Activated CD8-positive, alpha-beta T cell treated with anti-CD3 and anti-CD28 coated beads for 36 hours (primary cell): ENCODE data around the gene EMC1. TPM values are rescaled to one million over a fixed set of nuclear protein-coding genes. Genes with fewer than 3 reads are reported as not detected.

ENCODE experiments used
- ATAC-seq: fragments of 200-7000 bp; cut with Tn5 transposase; one replicate; pipeline ENCODE4 v1.10.0; 2021; ENCODE audit warnings: mild to moderate bottlenecking, moderate library complexity
- CTCF ChIA-PET: fragments of 350-600 bp; sonication (Branson Sonifier 250); formaldehyde crosslinking; loops from one replicate; lab custom pipeline; 2021; ENCODE audit warnings: antibody characterized with exemption; lab: Charles Lee
- POLR2A ChIA-PET: fragments of 350-600 bp; sonication (Branson Sonifier 250); formaldehyde crosslinking; loops from one replicate; lab custom pipeline; 2021; ENCODE audit warnings: antibody characterized with exemption; lab: Charles Lee
- DNase-seq: peaks from one replicate; pipeline ENCODE4 v3.0.0-alpha.2; 2020
- H3K27ac Mint-ChIP-seq: one replicate; pipeline ENCODE4 v1.8.0; 2021; ENCODE audit warnings: mild to moderate bottlenecking, mixed read lengths
- H3K27me3 Mint-ChIP-seq: one replicate; pipeline ENCODE4 v1.8.0; 2021; ENCODE audit warnings: mixed read lengths
- H3K36me3 Mint-ChIP-seq: one replicate; pipeline ENCODE4 v1.8.0; 2021; ENCODE audit warnings: low read depth, mixed read lengths
- H3K4me1 Mint-ChIP-seq: one replicate; pipeline ENCODE4 v1.8.0; 2021; ENCODE audit warnings: low read depth, mixed read lengths
- H3K4me3 Mint-ChIP-seq: one replicate; pipeline ENCODE4 v1.8.0; 2021; ENCODE audit warnings: mild to moderate bottlenecking, moderate library complexity, mixed read lengths
- H3K9me3 Mint-ChIP-seq: one replicate; pipeline ENCODE4 v1.8.0; 2021; ENCODE audit warnings: mixed read lengths
- intact Hi-C: fragments of 100-400 bp; cut with micrococcal nuclease; formaldehyde crosslinking; loops from one replicate; pipeline ENCODE4 v1.10.0; 2022
- total RNA-seq, 2 experiments: library from RNA; stranded (reverse); gene quantifications; one replicate each; pipeline ENCODE4 v1.2.3, GENCODE V29; 2021
- TF ChIP-seq, protein P1 (sequence below): fragments of 200-600 bp; IDR thresholded peaks from one replicate; pipeline ENCODE4 v1.8.0; 2022; ENCODE audit warnings: antibody characterized with exemption, mild to moderate bottlenecking

The EMC1 gene
- total RNA-seq, 2 experiments from 2014 or later = 38.3 to 39.5 TPM

GRCh38 chr1:19199329-19199968, 51.9 kb downstream of the EMC1 start:
- H3K36me3 Mint-ChIP-seq = peaks cover 53% of the 10 kb centered on the region

GRCh38 chr1:19198820-19199219, 52.5 kb downstream of the EMC1 start:
- intact Hi-C loops = no loop called here
- Mint-ChIP-seq H3K4me3 (no peak overlapping the region), H3K27me3 (no peaks in the 10 kb centered on the region), H3K9me3 (no peaks in the 10 kb centered on the region), H3K36me3 (peaks cover 55% of the 10 kb centered on the region), H3K27ac (no peak overlapping the region), H3K4me1 (peaks cover 19% of the 10 kb centered on the region)
- POLR2A ChIA-PET = interaction anchor here (1.2 to 2.7 kb wide), 2 partner anchors 9 to 11 kb away, joined by 3 to 13 read pairs; partner anchors contain the start of gene UBR4
- ATAC-seq (no peak), DNase-seq (no peak)
- CTCF ChIA-PET = interaction anchor here (0.6 to 2.4 kb wide), 4 partner anchors 16 to 455 kb away, joined by 3 to 9 read pairs (median 5); no protein-coding TSS in a partner anchor
- TF ChIP-seq, protein P1, sequence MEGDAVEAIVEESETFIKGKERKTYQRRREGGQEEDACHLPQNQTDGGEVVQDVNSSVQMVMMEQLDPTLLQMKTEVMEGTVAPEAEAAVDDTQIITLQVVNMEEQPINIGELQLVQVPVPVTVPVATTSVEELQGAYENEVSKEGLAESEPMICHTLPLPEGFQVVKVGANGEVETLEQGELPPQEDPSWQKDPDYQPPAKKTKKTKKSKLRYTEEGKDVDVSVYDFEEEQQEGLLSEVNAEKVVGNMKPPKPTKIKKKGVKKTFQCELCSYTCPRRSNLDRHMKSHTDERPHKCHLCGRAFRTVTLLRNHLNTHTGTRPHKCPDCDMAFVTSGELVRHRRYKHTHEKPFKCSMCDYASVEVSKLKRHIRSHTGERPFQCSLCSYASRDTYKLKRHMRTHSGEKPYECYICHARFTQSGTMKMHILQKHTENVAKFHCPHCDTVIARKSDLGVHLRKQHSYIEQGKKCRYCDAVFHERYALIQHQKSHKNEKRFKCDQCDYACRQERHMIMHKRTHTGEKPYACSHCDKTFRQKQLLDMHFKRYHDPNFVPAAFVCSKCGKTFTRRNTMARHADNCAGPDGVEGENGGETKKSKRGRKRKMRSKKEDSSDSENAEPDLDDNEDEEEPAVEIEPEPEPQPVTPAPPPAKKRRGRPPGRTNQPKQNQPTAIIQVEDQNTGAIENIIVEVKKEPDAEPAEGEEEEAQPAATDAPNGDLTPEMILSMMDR = no peak

More at GRCh38 chr1:19199329-19199968, 51.9 kb downstream of the EMC1 start:
- Mint-ChIP-seq H3K27me3 (no peaks in the 10 kb centered on the region), H3K4me1 (peaks cover 23% of the 10 kb centered on the region), H3K9me3 (no peaks in the 10 kb centered on the region), H3K4me3 (no peak overlapping the region), H3K27ac (no peak overlapping the region)
- POLR2A ChIA-PET = interaction anchor here (2.7 kb wide), 1 partner anchor 11 kb away, joined by 13 read pairs; the partner anchor contains the start of gene UBR4
- intact Hi-C loops = no loop called here
- CTCF ChIA-PET = interaction anchor here (0.6 to 2.0 kb wide), 5 partner anchors 16 to 454 kb away, joined by 3 to 6 read pairs (median 4); no protein-coding TSS in a partner anchor
- ATAC-seq = no peak
- TF ChIP-seq, protein P1 = no peak
- no peak for DNase-seq

GRCh38 chr1:19197845-19198244, 53.5 kb downstream of the EMC1 start:
- H3K27ac Mint-ChIP-seq = no peak overlapping the region
- ATAC-seq (no peak), DNase-seq (no peak)
- intact Hi-C loops = no loop called here
- TF ChIP-seq, protein P1 = no peak
- no peaks in the 10 kb centered on the region for H3K27me3 Mint-ChIP-seq
- CTCF ChIA-PET = interaction anchor here (0.8 to 2.4 kb wide), 4 partner anchors 14 to 84 kb away, joined by 3 to 9 read pairs (median 4); no protein-coding TSS in a partner anchor
- H3K9me3 Mint-ChIP-seq = no peaks in the 10 kb centered on the region
- peaks cover 11% of the 10 kb centered on the region for H3K4me1 Mint-ChIP-seq
- POLR2A ChIA-PET = interaction anchor here (0.7 to 2.7 kb wide), 5 partner anchors 10 to 58 kb away, joined by 3 to 13 read pairs (median 3); partner anchors contain the start of gene UBR4
- H3K4me3 Mint-ChIP-seq = no peak overlapping the region
- H3K36me3 Mint-ChIP-seq = peaks cover 64% of the 10 kb centered on the region

- Mint-ChIP-seq H3K4me3 (no peak overlapping the region), H3K36me3 (peaks cover 69% of the 10 kb centered on the region), H3K9me3 (no peaks in the 10 kb centered on the region), H3K27me3 (no peaks in the 10 kb centered on the region), H3K4me1 (no peaks in the 10 kb centered on the region), H3K27ac (no peak overlapping the region)
- no peak for ATAC-seq
- TF ChIP-seq, protein P1 = no peak
- DNase-seq = no peak
- ChIA-PET CTCF (interaction anchor here (1.1 kb wide), 2 partner anchors 16 to 20 kb away, joined by 3 to 4 read pairs; no protein-coding TSS in a partner anchor), POLR2A (interaction anchor here (0.8 to 1.1 kb wide), 2 partner anchors 12 to 38 kb away, joined by 3 read pairs; no protein-coding TSS in a partner anchor)
- intact Hi-C loops = no loop called here
Measured at GRCh38 chr1:19196331-19196730, 55.0 kb downstream of the EMC1 start.

DNA sequence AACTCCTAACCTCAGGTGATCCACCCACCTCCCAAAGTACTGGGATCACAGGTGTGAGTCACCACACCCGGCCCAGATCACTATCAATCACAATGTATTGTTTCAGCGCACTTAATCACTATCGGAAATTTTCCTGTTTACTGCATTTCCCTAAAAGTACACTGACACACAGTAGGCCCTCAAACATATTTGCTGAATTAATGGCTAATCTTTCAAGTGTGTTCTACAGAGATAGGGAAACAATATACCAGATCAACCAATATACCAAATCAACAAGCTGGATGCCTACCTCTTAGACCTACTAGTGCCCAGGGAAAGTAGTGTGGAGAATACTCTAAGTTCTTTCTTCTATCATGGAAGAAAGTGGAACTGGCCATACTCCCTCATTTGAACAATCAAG, 58.3 kb downstream of the EMC1 start:
- intact Hi-C loops = no loop called here

More for the DNA sequence above, 58.3 kb downstream of the EMC1 start:
- H3K4me1 Mint-ChIP-seq = no peaks in the 10 kb centered on the region
- no peak for DNase-seq
- H3K27ac Mint-ChIP-seq = no peak overlapping the region
- no peaks in the 10 kb centered on the region for H3K9me3 Mint-ChIP-seq
- H3K36me3 Mint-ChIP-seq = peaks cover 59% of the 10 kb centered on the region
- TF ChIP-seq, protein P1 = no peak
- ChIA-PET CTCF (interaction anchor here (1.0 to 2.1 kb wide), 4 partner anchors 9 to 80 kb away, joined by 3 to 6 read pairs (median 4); no protein-coding TSS in a partner anchor), POLR2A (interaction anchor here (1.1 kb wide), 1 partner anchor 9 kb away, joined by 4 read pairs; no protein-coding TSS in a partner anchor)
- ATAC-seq = no peak
- no peak overlapping the region for H3K4me3 Mint-ChIP-seq
- H3K27me3 Mint-ChIP-seq = no peaks in the 10 kb centered on the region
